ENCODE data around the gene ADSS1.

Gene ADSS1

DNA sequence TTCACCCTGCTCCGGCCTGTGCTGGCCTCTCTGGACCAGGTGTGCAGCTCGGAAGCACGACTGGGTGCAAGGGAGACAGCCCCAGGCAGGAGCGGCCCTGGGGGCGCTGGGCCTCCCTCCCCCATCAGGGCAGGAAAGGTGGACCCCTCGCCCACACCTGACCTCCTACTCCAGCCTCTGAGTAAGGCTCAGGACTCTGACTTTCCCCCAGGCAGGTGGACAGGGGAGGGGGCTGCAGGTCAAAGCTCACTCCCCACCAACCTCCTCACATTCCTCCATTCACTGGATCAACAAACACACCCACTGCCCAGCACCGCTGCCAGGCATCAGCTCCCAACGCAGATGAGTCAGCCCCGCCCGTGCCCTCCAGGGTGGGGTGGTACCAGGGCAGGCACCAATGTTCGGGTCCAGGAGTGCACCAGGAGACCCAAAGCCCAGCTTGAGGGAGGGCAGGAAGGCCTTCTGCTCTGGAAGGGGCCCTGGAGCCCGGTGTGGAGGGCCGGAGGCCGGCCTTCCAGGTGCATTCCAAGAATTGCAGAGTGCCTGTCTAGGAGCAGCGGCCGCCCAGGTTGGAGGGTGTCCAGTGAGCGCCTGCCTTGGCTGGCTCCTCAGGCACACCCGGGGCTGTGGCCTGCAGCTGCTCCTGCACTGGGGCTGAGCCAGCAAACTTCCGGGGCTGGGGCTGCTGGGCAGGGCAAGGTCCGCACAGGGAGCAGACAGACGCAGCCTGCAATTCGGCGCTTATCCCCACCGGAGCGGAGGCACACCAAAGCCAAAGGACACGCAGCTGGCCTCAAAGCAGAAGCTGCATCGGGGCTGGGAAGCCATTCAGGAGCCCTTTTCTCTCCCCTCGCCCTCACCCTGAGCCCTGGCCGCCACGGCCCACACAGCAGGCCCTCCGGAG is 36.2 kb upstream of the ADSS1 start:
- DNase-seq (ENCODE audit: low spot score), result peak; percentile 96

DNA sequence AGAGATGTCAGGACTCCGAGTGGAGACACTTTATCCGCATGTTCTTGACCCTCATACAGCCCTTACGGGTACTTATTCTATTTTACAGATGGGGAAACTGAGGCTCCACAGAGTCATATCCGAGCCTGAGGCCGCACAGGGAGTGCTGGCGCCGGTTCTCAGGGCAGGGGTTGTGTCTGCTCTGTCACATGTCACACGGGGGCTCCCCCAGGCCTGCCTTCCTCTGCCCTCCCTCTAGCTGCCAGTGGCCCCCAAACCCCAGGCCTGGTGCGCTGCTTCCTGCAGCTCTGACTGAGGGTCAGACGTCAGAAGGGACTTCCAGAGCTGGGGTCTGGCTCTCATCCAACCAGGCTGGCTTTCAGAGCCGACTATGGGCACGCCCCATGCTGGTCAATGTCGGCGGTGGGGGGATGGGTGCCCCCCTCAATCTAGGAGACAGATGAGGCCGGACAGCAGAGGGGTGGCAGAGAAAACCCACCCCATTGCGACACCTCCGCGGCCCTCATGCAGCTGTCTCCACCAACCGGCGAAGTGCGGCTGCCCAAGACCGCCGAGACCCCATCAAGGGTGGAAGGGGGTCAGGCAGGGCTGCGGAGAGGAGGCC is 35.4 kb upstream of the ADSS1 start:
- peak; percentile 63 for DNase-seq (ENCODE audit: low spot score)

DNA sequence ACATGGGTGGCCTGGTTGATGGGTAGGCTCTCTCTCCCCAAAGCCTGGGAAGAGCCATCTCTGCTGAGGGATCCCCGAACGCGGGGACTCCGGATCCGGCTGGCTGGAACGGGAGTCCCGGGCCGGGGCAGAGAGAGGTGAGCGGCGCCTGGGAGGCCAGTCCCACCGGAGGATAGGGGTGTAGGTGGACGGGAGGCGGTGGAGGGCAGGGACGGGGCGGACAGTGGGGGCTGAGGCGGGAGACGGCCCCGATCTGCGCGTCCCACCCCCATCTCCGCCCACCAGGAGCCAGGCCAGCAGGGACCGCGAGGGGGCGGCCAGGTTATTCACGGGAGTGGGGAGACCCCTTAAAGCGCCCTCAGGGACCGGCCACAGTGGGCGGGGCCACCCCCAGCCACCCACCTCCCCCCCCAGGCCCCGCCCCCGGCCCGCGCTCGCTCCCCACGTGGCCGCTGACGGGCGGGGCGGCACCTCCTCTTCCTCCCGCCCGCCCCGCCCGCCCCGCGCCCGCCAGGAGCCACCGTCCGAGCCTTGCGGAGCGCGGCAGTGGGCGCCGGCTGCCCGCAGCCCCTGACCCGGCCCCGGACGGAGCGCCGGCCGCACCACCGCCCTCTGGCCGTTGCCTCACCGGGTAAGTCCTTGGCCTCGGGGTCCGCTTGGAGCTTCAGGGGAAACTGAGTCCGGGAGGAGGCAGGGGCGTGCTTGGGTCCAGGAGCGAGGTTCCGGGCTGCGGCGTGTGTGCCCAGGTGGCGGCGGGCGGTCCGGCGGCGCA is 34.7 kb upstream of the ADSS1 start, which contains the start of gene INF2:
TSS of gene INF2 (plus strand) at position 510 of the 772 bp plus-strand sequence. CDS start 11,748 bp downstream, outside the sequence.
- peak; percentile 88 for DNase-seq (ENCODE audit: low spot score)

DNA sequence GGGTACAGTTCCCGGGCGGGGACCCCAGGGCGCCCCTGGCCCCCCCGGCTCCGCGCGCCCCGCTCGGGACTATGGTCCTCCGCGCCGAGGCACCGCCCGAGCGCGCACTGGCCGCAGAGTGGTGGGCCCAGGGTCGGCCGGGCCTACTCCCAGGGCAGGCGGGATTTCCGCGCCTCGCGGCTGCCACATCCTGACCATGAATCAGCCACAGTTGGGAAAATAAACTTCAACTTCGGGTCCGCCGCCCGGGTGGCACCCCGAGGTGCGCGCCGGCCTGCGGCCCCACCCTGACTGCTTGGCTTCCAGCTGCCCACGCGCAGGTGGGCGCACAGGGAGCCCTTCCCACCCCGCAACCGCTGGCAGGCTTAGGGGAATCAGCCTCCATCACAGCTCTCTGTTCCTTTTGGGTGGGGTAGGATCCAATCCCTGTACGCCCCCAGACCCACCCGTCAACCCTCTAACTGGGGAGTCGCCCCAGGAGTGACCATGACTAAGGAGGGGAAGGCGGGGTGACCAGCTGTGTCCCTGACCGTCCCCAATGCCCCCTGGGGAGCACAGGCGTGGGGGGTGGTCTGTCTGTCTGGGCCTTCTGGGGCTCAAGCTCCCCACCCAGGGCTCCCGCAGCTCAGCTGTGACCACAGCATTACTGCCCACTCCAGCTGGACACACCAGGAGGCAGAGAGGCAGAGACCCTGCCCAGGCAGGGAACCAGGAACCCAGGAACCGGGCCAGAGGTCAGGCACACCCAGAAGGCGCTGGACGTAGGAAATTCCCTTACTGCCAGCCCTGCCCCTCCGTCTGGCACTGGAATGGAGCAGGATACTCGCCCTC is 33.9 kb upstream of the ADSS1 start:
- no peak for DNase-seq (ENCODE audit: low spot score)

DNA sequence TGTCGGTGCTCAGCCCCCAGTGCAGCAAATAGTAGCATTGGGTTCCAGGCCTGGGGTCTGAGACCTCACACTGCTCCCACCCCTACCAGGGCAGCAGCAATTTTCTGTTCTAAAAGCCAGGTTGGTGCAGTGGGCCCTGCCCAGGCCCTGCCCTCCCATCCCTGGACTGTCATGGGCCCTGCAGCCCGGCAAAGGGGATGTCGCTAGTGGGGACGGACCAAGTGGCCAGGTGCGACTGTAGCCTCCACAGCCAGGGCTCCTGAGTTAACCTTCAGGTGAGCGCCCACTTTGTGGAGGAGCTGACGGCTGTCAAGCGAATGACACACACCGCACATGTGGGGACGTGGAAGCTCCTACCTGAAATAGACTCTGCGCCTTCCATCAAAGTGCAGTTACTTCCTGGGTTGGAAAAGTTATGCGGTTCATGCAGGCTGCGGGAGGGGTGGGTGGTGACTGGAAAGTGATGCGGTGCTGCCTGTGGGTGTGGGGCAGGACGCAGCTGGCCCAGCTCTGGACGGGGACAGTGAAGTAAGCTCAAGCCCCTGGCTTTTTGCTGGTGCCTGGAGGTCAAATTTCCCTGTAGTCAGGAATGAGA is 33.1 kb upstream of the ADSS1 start:
- no peak for DNase-seq (ENCODE audit: low spot score)

DNA sequence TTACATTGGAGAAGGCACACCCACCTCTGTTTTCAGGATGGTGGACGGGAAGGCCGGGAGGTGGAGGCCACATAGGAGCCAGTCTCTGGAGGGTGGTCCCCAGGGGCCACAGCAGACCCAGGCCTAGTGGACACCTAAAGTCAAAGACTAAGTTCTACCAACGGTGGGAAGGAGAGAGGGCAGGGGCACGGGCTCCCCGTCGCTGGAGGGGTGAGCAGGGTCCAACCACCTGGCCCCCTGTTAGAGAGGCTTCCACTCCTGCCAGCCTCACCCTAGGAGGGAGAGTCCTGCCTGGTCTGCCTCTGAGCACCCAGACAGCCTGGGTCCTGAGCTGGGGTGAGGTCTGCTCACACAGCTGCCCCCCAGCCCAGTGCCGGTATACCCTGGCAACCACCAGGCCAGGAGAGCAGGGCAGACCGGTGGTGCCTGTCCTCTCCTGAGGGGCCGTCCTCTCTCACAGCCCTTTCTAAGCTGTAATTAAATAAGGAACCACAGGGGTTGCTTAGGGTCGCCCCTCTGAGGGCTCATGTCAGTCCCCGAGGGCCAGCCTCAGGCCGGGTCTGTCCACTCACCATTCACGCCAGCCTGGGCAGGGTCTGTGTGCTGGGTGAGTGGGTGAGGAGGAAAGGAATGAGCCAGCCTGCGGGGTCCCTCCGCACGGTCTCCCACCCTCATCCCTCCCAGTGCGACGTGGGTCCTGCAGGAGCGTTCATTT is 32.3 kb upstream of the ADSS1 start:
- DNase-seq (ENCODE audit: low spot score), result no peak

DNA sequence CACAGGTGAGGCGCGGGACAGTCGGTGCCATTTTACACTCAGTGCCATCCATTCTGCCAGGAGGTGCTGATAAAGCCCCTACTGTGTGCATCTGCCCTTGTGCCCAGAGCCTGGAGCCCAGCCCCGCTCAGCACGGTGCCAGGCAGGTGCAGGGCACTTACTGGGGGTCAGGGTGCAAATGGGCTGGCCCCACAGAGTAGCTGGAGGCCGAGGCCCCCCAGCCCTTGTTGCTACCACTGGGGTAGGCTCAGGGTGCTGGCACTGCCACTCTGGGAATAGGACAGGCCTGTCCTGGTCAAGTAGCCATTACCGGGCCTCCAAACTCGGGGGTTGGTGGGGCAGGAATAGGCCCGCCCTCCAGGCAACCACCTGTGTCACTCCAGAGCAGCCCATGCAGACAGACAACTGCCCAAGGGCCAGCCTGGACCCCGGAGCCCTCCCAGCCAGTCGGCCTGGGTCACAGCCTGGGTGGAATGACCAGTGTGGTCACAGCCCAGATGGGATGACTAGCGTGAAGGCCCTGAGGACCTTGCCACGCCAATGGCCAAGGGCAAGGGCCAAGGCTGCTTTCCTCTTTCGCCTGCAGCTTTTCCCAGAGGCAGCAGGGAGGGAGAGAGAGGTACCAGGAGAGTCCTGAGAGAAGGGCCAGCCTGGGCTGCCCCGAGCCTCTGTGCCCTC is 31.6 kb upstream of the ADSS1 start:
- DNase-seq (ENCODE audit: low spot score), result no peak

DNA sequence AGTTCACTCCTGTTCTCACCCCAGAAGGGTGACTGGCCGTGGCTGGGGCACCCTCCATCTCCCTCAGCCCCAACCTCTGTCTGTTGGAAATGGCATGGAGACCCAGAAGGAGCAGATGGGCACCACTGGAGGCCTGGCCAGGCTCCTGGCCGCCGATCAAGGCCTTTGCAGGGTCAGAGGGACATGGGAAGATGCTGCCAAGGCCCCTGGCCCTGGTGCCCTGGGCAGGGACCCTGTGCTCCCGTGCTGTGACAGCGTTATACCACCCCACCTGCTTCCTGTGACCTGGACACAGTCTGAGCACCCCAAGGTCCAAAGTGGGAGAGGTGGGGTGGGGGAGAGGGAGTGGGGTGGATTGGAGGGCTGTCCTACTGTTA is 31.1 kb upstream of the ADSS1 start:
- DNase-seq (ENCODE audit: low spot score), result no peak

DNA sequence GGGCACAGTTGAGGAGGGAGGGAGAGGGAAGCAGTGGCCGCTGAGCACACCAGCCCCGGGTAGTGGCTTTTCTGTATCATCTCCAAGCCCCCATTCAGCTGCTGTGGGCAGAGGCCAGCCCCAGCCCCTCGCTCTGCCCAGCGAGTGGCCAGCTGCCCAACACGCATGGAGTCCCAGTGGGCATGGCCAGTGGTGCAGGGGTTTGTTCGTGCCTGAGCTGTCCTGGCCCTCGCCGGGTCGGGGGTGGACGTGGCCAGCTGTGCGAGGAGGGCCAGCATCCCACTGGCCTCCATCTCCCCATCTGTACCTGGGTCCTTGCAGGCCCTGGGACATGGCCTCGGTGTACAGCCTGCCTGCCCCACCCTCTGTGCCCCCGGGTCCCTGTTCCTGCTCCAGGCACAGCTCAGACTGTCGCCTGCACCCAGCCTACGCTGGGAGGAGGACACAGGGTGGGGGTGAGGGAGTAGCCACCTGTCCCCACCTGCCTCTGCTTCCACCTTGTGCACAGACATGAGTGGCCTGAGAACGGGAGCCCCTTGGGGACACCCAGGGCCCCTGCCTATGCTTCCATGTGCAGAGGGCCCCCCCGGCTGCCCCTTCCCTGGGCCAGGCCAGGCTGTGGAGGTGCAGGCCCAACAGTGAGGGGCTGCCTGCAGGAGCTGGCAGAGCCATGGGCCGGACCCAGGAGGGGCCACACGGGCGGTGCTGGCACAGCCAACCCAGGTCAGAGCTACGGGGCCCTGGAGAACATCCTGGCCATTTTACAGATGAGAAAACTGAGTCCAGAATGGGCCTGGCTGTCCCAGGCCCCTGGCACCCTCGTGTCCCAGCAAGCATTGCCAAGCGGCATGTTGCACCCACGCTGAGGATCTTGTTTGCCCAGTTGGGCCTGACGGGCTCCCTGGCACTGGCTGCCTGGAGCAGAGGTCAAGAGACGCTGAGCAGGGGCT is 30.3 kb upstream of the ADSS1 start:
- no peak for DNase-seq (ENCODE audit: low spot score)

DNA sequence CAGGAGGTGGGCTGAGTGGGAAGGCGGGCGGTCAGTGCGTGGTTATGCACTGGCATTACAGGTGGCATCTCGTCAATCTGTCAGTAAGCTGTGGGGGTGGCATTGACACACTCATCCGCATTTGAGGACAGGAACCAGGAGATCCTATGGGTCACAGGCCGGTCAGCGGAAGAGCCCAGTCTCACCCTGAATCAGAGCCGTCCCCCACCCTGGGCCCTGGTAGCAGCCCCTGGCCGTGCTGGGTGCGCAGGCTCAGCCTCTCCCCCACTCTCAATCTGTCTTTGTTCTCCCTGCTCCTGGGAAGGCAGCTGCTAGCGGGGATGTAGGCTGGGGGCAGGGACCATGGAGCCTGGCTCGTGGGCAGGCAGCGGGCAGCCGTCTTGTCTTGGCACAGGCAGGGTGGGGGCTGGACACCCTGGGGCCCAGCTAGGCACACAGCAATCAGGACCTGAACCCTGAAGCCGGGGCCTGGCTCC is 29.5 kb upstream of the ADSS1 start:
- peak; percentile 44 for DNase-seq (ENCODE audit: low spot score)

DNA sequence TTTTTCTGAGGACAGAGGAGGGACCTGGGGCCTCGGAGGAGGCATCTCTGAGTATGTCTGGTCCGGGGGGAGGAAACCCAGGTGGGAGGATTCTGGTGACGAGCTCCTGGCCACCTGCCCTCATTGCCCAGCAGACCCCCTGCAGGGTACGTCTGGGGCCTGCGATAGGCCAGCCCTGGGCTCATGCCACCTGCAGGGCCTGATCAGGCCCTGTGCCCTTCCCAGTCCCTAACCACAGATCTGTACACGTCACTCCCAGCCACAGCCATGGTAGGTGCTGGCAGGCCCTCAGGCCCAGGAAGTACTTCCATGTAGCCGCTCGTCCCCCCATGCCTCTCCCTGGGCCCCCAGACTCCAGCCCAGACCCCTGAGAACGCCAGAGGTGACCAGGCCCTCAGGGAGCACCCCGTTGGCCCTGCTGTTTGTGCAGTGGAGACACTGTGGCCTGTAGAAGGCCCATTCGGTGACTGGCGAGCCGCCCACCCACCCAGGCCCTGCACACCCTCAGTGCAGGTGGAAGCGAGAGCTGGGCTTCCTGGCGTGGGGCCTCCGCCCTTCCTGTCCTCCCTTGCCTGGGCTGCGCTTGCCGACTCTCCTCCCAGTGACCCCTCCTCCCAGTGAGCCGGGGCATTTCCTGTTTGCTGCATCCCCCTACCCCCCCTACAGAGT is 28.9 kb upstream of the ADSS1 start:
- peak; percentile 97 for DNase-seq (ENCODE audit: low spot score)

DNA sequence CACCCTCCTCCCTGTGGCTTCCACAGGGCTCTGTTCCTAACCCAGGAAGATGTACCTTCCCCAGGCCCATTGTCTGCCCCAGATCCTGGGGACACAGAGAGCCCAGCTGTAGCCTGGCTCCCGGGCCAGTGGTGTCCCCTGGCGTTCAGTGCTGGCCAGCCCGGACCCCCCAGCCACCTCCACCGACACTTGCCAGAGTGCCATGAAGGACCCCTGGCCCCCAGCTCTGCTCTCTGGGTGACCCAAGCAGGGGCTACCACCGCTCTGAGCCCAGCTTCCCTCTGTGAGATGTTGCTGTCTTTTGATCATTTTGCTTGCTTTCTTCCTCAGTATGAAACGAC is 28.4 kb upstream of the ADSS1 start:
- DNase-seq (ENCODE audit: low spot score), result no peak

DNA sequence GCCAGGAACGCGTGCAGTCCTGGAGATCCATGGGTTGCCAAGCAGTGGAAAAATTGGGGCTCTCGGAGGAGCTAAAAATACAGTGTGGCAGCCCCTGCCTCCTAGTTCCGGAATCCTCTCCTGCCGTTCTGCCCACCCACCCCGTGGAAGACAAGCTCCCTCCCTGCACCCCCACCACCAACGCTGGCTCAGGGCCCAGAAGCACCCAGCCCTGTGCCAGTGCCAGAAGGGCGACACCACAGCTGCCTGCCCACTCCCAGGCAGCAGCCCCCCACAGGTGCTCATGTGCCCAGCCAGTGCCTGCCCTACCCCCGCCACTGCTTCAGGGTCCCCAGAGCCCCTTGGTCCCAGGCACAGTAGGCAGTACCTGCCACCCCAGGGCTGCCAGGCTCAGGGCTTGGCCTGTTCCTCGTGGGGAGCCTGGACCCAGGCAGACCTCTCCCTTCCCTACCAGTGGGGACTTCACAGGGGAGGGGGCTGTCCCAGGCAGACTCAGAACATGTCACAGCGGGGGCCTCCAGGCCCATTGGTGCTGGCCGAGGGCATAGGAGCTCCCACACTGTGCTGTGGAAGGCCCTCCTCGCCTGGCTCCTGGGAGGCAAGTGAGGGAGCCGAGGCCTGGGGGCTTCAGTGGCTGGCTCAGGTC is 27.2 kb upstream of the ADSS1 start:
- no peak for DNase-seq (ENCODE audit: low spot score)

DNA sequence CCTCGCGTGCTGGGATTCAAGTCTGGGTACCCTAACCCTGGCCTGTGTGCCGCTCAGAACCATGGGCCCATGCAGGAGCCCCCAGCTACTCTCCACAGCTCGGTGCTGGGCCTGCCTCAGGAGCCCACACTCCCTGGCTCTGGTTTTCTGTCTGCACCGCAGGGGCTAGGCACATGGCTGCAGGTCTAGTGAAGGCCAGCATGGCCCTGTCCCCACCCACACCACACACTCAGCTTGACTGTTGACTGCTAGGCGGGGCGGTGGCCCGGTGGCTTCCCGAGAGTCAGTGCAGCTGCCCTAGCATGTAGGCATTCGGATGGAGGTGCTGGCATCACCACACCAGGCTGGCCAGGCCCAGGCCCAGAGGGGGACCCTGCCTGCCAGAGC is 26.7 kb upstream of the ADSS1 start:
- DNase-seq (ENCODE audit: low spot score), result no peak

DNA sequence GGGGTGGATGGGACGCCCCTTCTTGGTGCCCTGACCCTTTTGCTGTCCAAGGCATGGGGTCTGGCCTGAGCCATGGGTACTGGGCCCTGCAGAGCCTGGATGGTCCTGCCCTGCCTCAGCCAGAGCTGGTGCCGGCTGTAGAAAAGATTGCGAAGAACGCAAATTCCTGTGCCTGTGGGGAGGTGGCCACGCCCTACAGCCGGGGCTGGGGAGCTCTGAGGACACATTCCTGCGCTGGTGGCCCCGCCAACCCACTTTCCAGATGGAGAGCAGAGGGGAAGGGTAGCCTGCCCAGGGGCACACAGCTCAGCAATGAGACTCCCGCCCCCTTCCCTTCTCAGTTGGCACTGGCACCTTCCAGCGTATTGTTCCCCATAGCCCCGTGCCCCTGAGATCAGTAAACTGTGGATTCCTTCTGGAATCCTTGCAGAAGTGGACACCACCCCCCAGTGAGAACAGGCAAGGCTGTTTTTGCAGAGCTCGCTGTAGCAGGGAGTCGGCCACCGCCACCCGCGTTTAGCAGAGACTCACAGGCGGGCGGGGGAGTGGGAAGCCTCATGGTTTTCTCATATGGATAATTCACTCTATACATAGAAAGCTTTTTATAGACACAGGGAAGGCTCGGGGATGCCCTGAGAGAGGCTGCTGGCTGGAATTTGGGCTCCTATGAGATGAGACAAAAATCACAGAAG is 26.0 kb upstream of the ADSS1 start:
- DNase-seq (ENCODE audit: low spot score), result peak; percentile 50

DNA sequence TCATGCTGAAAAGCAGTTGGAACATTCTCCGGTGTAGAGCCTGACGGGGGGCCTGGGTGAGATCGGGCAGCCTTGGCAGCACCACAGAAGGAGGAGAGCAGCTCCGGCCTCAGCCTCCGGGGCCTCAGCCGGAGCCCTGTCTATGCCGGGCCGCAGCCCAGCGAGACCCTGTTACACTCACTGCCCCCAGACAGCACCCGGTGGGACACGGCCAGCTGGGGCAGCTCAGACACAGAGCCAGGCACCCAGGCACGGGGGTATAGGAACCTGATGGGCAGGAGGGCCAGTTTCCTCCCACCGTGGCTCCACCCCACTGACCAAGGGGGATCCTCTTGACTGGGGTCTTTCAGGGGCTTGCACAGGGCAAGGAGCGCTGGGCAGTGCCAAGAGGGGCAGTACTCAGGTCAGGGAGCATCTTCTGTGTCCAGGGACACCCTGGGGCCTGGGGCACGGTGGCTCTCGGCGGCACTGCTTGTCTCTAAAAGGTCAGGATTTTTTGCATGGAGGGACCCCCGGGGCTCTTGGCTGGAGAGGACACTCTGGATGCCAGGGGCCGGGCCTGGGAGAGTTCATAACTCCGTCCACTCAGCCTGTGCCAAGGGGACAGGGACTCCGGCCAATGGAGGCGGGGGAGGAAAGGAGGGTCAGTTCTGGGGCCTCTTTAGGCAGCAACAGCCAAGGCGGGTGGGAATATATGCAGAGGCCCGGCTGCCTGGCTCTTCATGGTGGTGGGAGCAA is 25.2 kb upstream of the ADSS1 start:
- DNase-seq (ENCODE audit: low spot score), result no peak

DNA sequence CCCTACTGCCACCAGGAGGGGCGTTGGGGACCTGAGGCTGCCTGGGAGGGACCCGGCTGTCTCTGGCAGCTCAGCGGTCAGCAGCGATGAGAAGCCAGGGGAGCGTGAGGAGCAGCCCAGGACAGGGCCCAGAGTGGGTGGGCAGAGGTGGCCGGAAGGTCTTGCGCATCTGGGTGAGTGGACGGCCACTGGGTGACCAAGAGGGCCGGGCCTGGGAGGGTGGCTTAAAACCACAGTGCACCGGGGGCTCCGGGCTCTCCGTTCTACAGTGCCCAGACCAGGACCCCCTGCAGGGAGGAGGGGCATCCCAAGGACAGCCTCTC is 24.6 kb upstream of the ADSS1 start:
- DNase-seq (ENCODE audit: low spot score), result no peak
